Fibroblast of the aortic adventitia (primary cell): ENCODE results near the gene FLYWCH2. TPM values are rescaled to one million over a fixed set of nuclear protein-coding genes. Genes with fewer than 3 reads are reported as not detected.

ENCODE experiments used
- DNase-seq: peaks from one replicate; pipeline ENCODE4 v3.0.0-alpha.2; 2010; ENCODE audit warnings: low read depth
- H3K4me3 ChIP-seq: 2 replicates; pipeline ENCODE4 v1.5.1; 2011; ENCODE audit warnings: low read depth, mild to moderate bottlenecking, control low read depth, low read length, moderate library complexity
- CTCF ChIP-seq: IDR thresholded peaks from 2 replicates; pipeline ENCODE4 v1.5.1; 2011; ENCODE audit warnings: mild to moderate bottlenecking, low read length, control low read depth, inconsistent platforms; ENCODE audit not compliant: insufficient read depth
- total RNA-seq: library from RNA; depleted of rRNA; stranded (reverse); fragments of >200 nt; gene quantifications from 2 replicates; pipeline ENCODE4 v1.2.3, GENCODE V29; 2012; ENCODE audit warnings: low replicate concordance

Gene FLYWCH2
- total RNA-seq, 1 donor: 48.9 TPM

- no peak for DNase-seq
- H3K4me3 ChIP-seq: no peak overlapping the region
- no peak for TF ChIP-seq CTCF
These were observed 23.2 kb upstream of the FLYWCH2 start for GRCh38 chr16:2859686-2860265.

GRCh38 chr16:2860826-2861567, 22.0 kb upstream of the FLYWCH2 start:
- TF ChIP-seq CTCF: no peak
- H3K4me3 ChIP-seq: no peak overlapping the region
- DNase-seq: no peak

GRCh38 chr16:2865651-2866050, 17.4 kb upstream of the FLYWCH2 start:
- TF ChIP-seq CTCF: no peak
- H3K4me3 ChIP-seq: no peak overlapping the region

GRCh38 chr16:2866431-2866830, 16.6 kb upstream of the FLYWCH2 start:
- H3K4me3 ChIP-seq: no peak overlapping the region
- DNase-seq: no peak
- TF ChIP-seq CTCF: no peak

More at GRCh38 chr16:2865651-2866050, 17.4 kb upstream of the FLYWCH2 start:
- DNase-seq: no peak

GRCh38 chr16:2867661-2867986, 15.4 kb upstream of the FLYWCH2 start:
- peak overlapping the region; percentile 70 for H3K4me3 ChIP-seq
- no peak for TF ChIP-seq CTCF

GRCh38 chr16:2867987-2868789, 14.8 kb upstream of the FLYWCH2 start:
- DNase-seq: peak; percentile 93
- TF ChIP-seq CTCF: peak; percentile 95
- H3K4me3 ChIP-seq: peak overlapping the region; percentile 70

More at GRCh38 chr16:2867661-2867986, 15.4 kb upstream of the FLYWCH2 start:
- no peak for DNase-seq
